H1 (cell line): ENCODE results near the gene NECAB3. TPM values are rescaled to one million over a fixed set of nuclear protein-coding genes. Genes with fewer than 3 reads are reported as not detected.
"Not testable (repeated sequence)": the region's sequence is repeated elsewhere in the genome, so short reads cannot be mapped to it uniquely, and the experiment has no call there.

Experiments used
- CTCF ChIA-PET: fragments of 300-600 bp; sonication (Branson Sonifier 250); formaldehyde crosslinking; loops from one replicate; lab custom pipeline; 2021; ENCODE audit not compliant: partially characterized antibody; lab: Charles Lee
- POLR2A ChIA-PET: fragments of 300-600 bp; sonication (Branson Sonifier 250); formaldehyde crosslinking; loops from one replicate; lab custom pipeline; 2021; ENCODE audit warnings: inconsistent platforms; ENCODE audit not compliant: partially characterized antibody; lab: Charles Lee
- DNase-seq, 2 experiments: peaks; one replicate each; pipeline versions ENCODE4 v3.0.0 to v3.0.0-alpha.2; 2010 to 2022; ENCODE audit warnings: low spot score in 2 of 2, low read depth in 1 of 2, mixed read lengths in 1 of 2
- FAIRE-seq: peaks from 2 replicates; lab custom pipeline; 2011; peaks lifted over from hg19 to GRCh38; lab: Jason Lieb, UNC
- H2AFZ ChIP-seq: 2 replicates; pipeline ENCODE4 v1.8.1; 2012; ENCODE audit warnings: low read length, inconsistent platforms
- H2AK5ac ChIP-seq: 2 replicates; pipeline ENCODE4 v1.6.1; 2013; ENCODE audit warnings: low read depth, low read length
- H2BK120ac ChIP-seq: replicated peaks from 2 replicates; pipeline ENCODE3; 2013; ENCODE audit warnings: low read depth, low read length, inconsistent platforms
- H2BK12ac ChIP-seq: 2 replicates; pipeline ENCODE4 v1.6.1; 2013; ENCODE audit warnings: low read depth, low read length
- H2BK15ac ChIP-seq: 2 replicates; pipeline ENCODE4 v1.6.1; 2013; ENCODE audit warnings: low read length
- H2BK20ac ChIP-seq: 2 replicates; pipeline ENCODE4 v1.6.1; 2013; ENCODE audit warnings: low read length
- H2BK5ac ChIP-seq: 2 replicates; pipeline ENCODE4 v1.6.1; 2013; ENCODE audit warnings: low read depth, low read length
- H3K14ac ChIP-seq: 2 replicates; pipeline ENCODE4 v1.6.1; 2013; ENCODE audit warnings: inconsistent platforms; ENCODE audit not compliant: insufficient read length
- H3K18ac ChIP-seq: 2 replicates; pipeline ENCODE4 v1.6.1; 2013; ENCODE audit warnings: low read length; ENCODE audit errors: extremely low read depth
- H3K23ac ChIP-seq: 2 replicates; pipeline ENCODE4 v1.6.1; 2013; ENCODE audit warnings: inconsistent platforms; ENCODE audit not compliant: insufficient read length
- H3K23me2 ChIP-seq: 2 replicates; pipeline ENCODE4 v1.6.1; 2013; ENCODE audit warnings: low read depth, low read length
- H3K27ac ChIP-seq: 2 replicates; pipeline ENCODE4 v1.6.1; 2011; ENCODE audit warnings: low read depth, low read length, inconsistent platforms
- H3K27me3 ChIP-seq, 4 experiments: replicated peaks in 1 of 4; 1 replicate in 1 of 4; 2 replicates in 3 of 4; pipeline versions ENCODE4 v1.6.1 to v1.8.1; 2011 to 2013; ENCODE audit warnings: low read length in 3 of 4, mild to moderate bottlenecking in 3 of 4, inconsistent platforms in 2 of 4, mixed read lengths in 2 of 4, moderate library complexity in 1 of 4; ENCODE audit not compliant: control insufficient read depth in 3 of 4, insufficient read depth in 3 of 4; ENCODE audit errors: extremely low read depth in 1 of 4
- H3K36me3 ChIP-seq, 4 experiments: 2 replicates each; pipeline versions ENCODE4 v1.6.1 to v1.8.1; 2011 to 2013; ENCODE audit warnings: mild to moderate bottlenecking in 4 of 4, low read length in 3 of 4, moderate library complexity in 2 of 4, control low read depth in 1 of 4, inconsistent platforms in 1 of 4; ENCODE audit not compliant: insufficient read depth in 4 of 4, control insufficient read depth in 2 of 4
- H3K4ac ChIP-seq: replicated peaks from 2 replicates; pipeline ENCODE3; 2013; ENCODE audit warnings: low read length, low read depth, mixed read lengths, inconsistent platforms; ENCODE audit not compliant: insufficient read length
- H3K4me1 ChIP-seq, 4 experiments: replicated peaks in 1 of 4; 1 replicate in 1 of 4; 2 replicates in 3 of 4; pipeline versions ENCODE4 v1.6.1 to v1.8.1; 2011 to 2013; ENCODE audit warnings: low read length in 3 of 4, inconsistent platforms in 2 of 4, mixed read lengths in 1 of 4; ENCODE audit not compliant: insufficient read depth in 4 of 4, control insufficient read depth in 3 of 4
- H3K4me2 ChIP-seq, 2 experiments: 2 replicates each; pipeline versions ENCODE4 v1.6.1 to v1.8.1; 2011 to 2013; ENCODE audit warnings: low read depth in 2 of 2, low read length in 2 of 2, control low read depth in 1 of 2, inconsistent platforms in 1 of 2, mild to moderate bottlenecking in 1 of 2; ENCODE audit not compliant: insufficient read depth in 1 of 2
- H3K4me3 ChIP-seq, 4 experiments: fragments of 200-600, 300-600 bp in 1 of 4; sonication (generic), shearing (Covaris generic), sonication (Bioruptor Twin) in 1 of 4; 2 replicates each; pipeline versions ENCODE4 v1.5.1 to v1.8.1; 2011 to 2016; ENCODE audit warnings: low read length in 4 of 4, low read depth in 3 of 4, control low read depth in 2 of 4, inconsistent platforms in 2 of 4, mild to moderate bottlenecking in 2 of 4, mixed read lengths in 1 of 4, moderate library complexity in 1 of 4; ENCODE audit not compliant: insufficient read depth in 2 of 4; ENCODE audit errors: extremely low read depth in 1 of 4
- H3K56ac ChIP-seq: replicated peaks from 2 replicates; pipeline ENCODE3; 2013; ENCODE audit warnings: low read depth, mild to moderate bottlenecking, mixed read lengths, low read length, inconsistent platforms; ENCODE audit not compliant: insufficient read length
- H3K79me1 ChIP-seq: 2 replicates; pipeline ENCODE4 v1.6.1; 2013; ENCODE audit warnings: low read depth, low read length, control low read depth
- H3K79me2 ChIP-seq, 2 experiments: 2 replicates each; pipeline versions ENCODE4 v1.6.1 to v1.8.1; 2012 to 2013; ENCODE audit warnings: low read length in 2 of 2, mild to moderate bottlenecking in 2 of 2, inconsistent platforms in 1 of 2; ENCODE audit not compliant: insufficient read depth in 2 of 2, control insufficient read depth in 1 of 2
- H3K9ac ChIP-seq, 4 experiments: replicated peaks in 1 of 4; 1 replicate in 1 of 4; 2 replicates in 3 of 4; pipeline versions ENCODE4 v1.6.1 to v1.8.1; 2011 to 2013; ENCODE audit warnings: low read depth in 3 of 4, low read length in 3 of 4, control low read depth in 2 of 4, mild to moderate bottlenecking in 2 of 4, moderate library complexity in 2 of 4, inconsistent platforms in 1 of 4; ENCODE audit errors: extremely low read depth in 1 of 4
- H3K9me3 ChIP-seq, 2 experiments: 2 replicates each; pipeline versions ENCODE4 v1.6.1 to v1.8.1; 2012 to 2013; ENCODE audit warnings: mild to moderate bottlenecking in 2 of 2, moderate library complexity in 2 of 2, control low read depth in 1 of 2, inconsistent platforms in 1 of 2, low read depth in 1 of 2, low read length in 1 of 2, mixed read lengths in 1 of 2; ENCODE audit not compliant: insufficient read depth in 2 of 2
- H4K20me1 ChIP-seq, 2 experiments: replicated peaks in 1 of 2; 2 replicates each; pipeline versions ENCODE3 to v1.8.1; 2011 to 2013; ENCODE audit warnings: inconsistent platforms in 2 of 2, low read length in 2 of 2, mild to moderate bottlenecking in 1 of 2; ENCODE audit not compliant: insufficient read depth in 2 of 2, control insufficient read depth in 1 of 2
- H4K5ac ChIP-seq: 2 replicates; pipeline ENCODE4 v1.6.1; 2013; ENCODE audit warnings: low read length, low read depth, mixed read lengths, inconsistent platforms; ENCODE audit not compliant: insufficient read length
- H4K8ac ChIP-seq: 2 replicates; pipeline ENCODE4 v1.8.0; 2013; ENCODE audit warnings: mild to moderate bottlenecking, moderate library complexity, low read length, inconsistent platforms; ENCODE audit not compliant: insufficient read depth; ENCODE audit errors: extremely low read depth
- H4K91ac ChIP-seq: replicated peaks from 2 replicates; pipeline ENCODE3; 2013; ENCODE audit warnings: low read length, mixed read lengths, inconsistent platforms; ENCODE audit not compliant: insufficient read length
- WGBS, 2 experiments: shearing (Covaris generic) in 1 of 2; methylation state at CpG; one replicate each; pipeline versions ENCODE4 v1.1.6 to v1.1.7; 2013 to 2015; ENCODE audit warnings: low lambda C conversion rate in 2 of 2, mixed read lengths in 2 of 2, inconsistent platforms in 1 of 2, low coverage in 1 of 2, missing lambda C conversion rate in 1 of 2; ENCODE audit not compliant: insufficient replicate concordance in 2 of 2, insufficient coverage in 1 of 2, insufficient read length in 1 of 2; ENCODE audit errors: extremely low coverage in 1 of 2, missing lambda C conversion rate in 1 of 2; 5-methylcytosine and 5-hydroxymethylcytosine counted together
- polyA plus RNA-seq, 7 experiments: library from polyadenylated mRNA; depleted of rRNA in 3 of 7; stranded (reverse) in 5 of 7; unstranded in 2 of 7; fragments of >200 nt in 5 of 7; fragments of 200-250 nt in 2 of 7; gene quantifications; 1 replicate in 5 of 7; 2 replicates in 1 of 7; 4 replicates in 1 of 7; pipeline versions ENCODE4 v1.2.1 to v1.2.3, GENCODE V29; 2011 to 2013; ENCODE audit warnings: missing spikeins in 2 of 7, mixed read lengths in 2 of 7
- total RNA-seq: library from RNA; stranded (reverse); fragmentation: NEBNext Ultra II Directional; extraction: Animal tissue kit (Norgen Biotek cat#: 25700); gene quantifications from 2 replicates; pipeline ENCODE4 v1.2.1, GENCODE V29; 2021

Gene NECAB3
- total and polyA plus RNA-seq, 2 of the 8 experiments (the other 6 are each of a cell fraction or from before 2014, with no cell fraction given): 20.5 to 46.2 TPM

GRCh38 chr20:33646959-33647602, 27.1 kb downstream of the NECAB3 start:
- H2BK5ac ChIP-seq, H4K91ac ChIP-seq, H4K5ac ChIP-seq, H3K56ac ChIP-seq, H4K8ac ChIP-seq, H4K20me1 ChIP-seq, H3K14ac ChIP-seq, H3K27me3 ChIP-seq, H2AK5ac ChIP-seq, H3K79me1 ChIP-seq, H2BK120ac ChIP-seq, H3K4me3 ChIP-seq, H3K4me1 ChIP-seq, H3K9me3 ChIP-seq, H3K4me2 ChIP-seq, H3K27ac ChIP-seq, H3K4ac ChIP-seq, H3K79me2 ChIP-seq, H3K23ac ChIP-seq, H3K23me2 ChIP-seq, H2AFZ ChIP-seq, H3K18ac ChIP-seq, H3K9ac ChIP-seq, DNase-seq, H2BK15ac ChIP-seq, H2BK20ac ChIP-seq, FAIRE-seq, H2BK12ac ChIP-seq: not testable (repeated sequence)
- 88% methylated on average over 14 of the region's 14 CpGs; no CpG with 5 or more reads in 1 of the 2 experiments for WGBS, 2 experiments
- H3K36me3 ChIP-seq: peaks cover 0 to 11% (median 0%) of the 10 kb centered on the region in 4 experiments; a peak in 2 of 8 replicates
- CTCF ChIA-PET: interaction anchor here (0.6 to 1.8 kb wide), 4 partner anchors 21 to 190 kb away, joined by 3 to 6 read pairs (median 4); no protein-coding TSS in a partner anchor
- POLR2A ChIA-PET: interaction anchor here (0.6 to 1.6 kb wide), 5 partner anchors 10 to 189 kb away, joined by 3 to 6 read pairs (median 3); no protein-coding TSS in a partner anchor
